GM20000 (cell line): Measurements from ENCODE around the gene B3GNT3.

Experiments used
- DNase-seq: peaks from one replicate; pipeline ENCODE4 v3.0.0; 2012; ENCODE audit warnings: low spot score
- TF ChIP-seq, protein P1 (sequence below): IDR thresholded peaks from 2 replicates; pipeline ENCODE4 v1.5.1; 2012; ENCODE audit warnings: mild to moderate bottlenecking, control low read depth; ENCODE audit errors: extremely low read depth, missing control alignments

Gene B3GNT3

DNA sequence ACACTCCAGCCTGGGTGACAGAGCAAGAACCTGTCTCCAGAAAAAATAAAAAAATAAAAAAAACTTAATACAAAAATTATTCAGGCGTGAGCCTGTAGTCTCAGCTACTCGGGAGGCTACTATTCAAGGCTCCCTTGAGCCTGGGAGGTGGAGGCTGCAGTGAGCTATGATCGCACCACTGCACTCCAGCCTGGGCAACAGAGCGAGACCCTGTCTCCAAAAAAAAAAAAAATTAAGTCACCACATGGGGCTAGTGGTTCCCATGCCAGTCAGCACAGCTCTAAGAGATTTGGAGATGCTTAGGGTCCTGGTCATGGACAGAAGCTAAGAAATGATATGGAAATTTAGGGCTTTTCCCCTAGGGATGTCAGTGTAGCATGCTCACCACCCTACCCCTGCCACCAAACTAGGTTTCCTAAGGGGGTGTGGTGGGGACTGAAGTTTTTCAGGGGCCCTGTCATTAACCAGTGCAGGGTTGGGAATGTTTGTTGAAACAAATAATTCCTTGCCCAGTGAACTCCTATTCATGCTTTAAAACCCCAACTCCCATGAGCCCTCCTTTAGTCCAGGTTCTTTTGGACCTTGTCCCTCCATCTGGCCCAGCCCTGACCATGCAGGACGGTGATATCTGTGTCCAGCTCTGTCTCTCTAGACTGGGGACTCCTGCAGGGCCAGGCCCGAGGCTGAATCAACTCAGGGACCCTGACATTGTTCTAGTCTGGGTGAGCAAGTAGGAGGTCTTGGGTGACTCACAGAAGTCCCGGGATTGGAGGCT is 41.9 kb upstream of the B3GNT3 start:
- DNase-seq, result no peak
- TF ChIP-seq, protein P1, sequence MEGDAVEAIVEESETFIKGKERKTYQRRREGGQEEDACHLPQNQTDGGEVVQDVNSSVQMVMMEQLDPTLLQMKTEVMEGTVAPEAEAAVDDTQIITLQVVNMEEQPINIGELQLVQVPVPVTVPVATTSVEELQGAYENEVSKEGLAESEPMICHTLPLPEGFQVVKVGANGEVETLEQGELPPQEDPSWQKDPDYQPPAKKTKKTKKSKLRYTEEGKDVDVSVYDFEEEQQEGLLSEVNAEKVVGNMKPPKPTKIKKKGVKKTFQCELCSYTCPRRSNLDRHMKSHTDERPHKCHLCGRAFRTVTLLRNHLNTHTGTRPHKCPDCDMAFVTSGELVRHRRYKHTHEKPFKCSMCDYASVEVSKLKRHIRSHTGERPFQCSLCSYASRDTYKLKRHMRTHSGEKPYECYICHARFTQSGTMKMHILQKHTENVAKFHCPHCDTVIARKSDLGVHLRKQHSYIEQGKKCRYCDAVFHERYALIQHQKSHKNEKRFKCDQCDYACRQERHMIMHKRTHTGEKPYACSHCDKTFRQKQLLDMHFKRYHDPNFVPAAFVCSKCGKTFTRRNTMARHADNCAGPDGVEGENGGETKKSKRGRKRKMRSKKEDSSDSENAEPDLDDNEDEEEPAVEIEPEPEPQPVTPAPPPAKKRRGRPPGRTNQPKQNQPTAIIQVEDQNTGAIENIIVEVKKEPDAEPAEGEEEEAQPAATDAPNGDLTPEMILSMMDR, result no peak

DNA sequence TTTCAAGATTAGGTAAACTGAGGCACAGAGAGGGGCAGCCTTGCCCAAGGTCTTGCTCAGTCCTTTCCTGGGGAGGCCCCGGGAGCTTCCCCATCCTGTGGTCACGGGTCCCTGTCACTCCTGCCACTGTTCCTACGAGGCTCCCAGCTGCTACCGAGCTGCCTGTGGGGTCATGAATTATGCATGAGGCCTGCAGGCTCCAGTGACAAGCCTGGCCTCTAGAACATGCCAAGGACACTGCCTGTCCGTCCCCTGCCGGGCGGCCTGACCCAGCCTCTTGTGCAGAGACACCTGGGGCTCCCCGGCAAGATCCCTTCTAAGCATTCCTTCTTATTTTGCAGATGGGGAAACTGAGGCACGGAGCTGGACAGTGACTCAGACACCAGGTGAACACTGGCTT is 41.0 kb upstream of the B3GNT3 start:
- no peak for DNase-seq
- TF ChIP-seq, protein P1, result no peak

DNA sequence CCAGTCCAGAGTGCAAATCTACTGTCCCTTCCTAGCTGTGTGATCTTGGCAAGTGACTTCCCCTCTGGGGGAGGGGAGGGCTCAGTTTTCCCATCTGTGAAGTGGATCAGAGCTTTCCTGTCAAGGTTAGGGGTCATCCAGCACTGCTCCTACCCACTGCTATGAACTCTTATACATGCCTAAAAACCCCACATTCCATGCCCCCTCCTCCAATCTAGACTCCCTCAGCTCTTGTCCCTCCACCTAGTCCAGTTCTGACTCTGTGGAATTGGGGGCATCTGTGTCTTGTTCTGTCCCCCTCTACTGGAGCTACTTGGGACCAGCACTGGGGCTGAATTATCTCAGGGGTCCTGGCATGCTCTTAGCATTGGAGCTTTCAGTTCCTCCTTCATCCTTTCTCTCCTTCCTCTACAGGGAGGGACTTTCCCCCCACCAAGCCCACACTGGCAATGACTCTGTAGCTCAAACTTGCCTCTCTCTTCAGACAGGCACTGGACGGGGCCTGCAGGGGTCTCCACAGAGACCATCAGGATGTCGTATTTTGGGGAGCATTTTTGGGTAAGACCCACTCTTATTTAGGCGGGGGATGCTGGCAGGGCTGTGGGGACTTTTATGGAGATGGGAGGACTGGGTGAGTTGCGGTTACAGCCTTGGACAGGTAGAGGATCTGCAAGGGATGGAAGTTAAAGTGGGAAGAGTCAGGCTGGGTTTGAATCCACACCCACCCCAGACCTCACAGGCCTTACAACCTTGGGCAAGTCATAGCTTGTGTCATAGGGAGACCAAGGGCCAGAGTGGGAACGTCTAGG is 40.1 kb upstream of the B3GNT3 start:
- DNase-seq, result peak; percentile 77
- TF ChIP-seq, protein P1, result peak; percentile 29

DNA sequence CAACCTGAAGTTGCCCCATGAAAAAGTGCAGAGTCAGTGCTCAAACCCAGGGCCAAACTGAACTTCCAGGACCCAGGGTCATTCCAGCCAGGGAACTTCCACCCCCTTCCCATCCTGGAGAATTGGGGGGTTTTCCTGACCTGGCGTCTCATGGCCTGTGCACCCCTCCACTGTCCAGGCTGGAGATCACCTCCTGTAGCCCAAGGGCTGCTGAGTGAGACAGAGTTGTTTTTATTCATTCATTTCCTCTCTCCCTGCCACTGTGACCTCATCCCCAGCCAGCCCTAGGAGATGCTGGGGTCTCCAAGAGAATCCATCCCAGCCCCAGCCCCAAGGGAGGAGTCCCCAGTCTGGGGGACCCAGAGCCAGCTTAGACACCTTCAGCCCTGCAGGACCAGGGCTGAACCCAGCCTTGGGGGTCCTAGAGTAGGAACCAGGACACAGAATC is 39.5 kb upstream of the B3GNT3 start:
- DNase-seq, result no peak
- TF ChIP-seq, protein P1, result no peak

DNA sequence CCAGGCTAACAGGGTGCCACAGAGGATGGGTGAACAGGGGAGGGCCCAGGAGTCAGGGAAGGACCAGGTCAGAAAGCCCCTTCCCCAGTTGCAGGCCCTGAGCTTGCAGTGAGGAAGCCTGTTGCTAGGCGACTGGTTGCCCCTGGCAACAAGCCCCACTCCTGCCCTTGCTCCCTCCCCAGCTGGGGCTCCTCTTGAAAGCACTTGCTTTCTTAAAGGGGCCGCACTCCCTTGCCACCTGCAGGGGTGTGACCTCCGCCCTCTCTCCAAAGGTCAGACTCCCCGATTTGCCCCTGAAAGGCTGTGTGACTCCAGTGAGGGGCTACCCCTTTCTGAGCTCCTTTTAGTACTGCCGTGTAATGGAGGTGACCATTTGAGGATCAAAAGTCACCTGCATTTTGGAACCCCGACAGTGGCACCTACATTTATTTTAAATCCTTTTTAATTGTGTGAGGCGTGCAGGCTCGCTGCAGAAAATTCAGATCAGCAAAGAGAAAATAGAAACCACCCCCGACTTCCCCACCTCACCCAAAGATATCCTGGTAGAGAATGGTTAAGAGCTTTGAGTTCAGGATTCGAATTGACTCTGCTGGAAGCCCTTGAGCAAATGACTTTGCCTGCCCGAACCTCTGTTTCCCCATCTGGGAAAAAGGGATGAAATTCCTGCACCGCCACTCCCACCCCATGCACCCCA is 38.8 kb upstream of the B3GNT3 start:
- peak; percentile 83 for DNase-seq
- TF ChIP-seq, protein P1, result no peak

DNA sequence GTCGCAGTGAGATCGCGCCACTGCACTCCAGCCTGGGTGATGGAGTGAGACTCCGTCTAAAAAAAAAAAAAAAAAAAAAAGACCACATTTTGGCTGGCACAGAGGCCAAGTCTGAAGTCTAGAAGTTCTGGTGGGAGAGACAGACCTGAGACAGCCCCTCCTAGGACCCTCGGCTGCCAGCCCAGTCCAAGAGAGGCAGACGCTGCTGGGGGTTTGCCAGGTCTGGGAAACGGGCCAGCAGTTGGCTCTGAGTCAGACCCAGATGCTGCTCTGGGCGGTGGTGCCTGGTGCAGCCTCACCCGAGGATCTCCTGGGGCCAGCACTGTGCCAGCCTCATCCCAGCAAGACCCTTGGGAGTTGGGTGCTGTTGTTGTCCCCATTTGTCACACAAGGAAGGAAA is 37.8 kb upstream of the B3GNT3 start:
- TF ChIP-seq, protein P1, result no peak
- no peak for DNase-seq
